MV-4-11 (cell line): ENCODE data around the gene PAXIP1.

Experiments
- DNase-seq: peaks from one replicate; lab custom pipeline; 2025; lab: John Stamatoyannopoulos, UW

Gene PAXIP1

DNA sequence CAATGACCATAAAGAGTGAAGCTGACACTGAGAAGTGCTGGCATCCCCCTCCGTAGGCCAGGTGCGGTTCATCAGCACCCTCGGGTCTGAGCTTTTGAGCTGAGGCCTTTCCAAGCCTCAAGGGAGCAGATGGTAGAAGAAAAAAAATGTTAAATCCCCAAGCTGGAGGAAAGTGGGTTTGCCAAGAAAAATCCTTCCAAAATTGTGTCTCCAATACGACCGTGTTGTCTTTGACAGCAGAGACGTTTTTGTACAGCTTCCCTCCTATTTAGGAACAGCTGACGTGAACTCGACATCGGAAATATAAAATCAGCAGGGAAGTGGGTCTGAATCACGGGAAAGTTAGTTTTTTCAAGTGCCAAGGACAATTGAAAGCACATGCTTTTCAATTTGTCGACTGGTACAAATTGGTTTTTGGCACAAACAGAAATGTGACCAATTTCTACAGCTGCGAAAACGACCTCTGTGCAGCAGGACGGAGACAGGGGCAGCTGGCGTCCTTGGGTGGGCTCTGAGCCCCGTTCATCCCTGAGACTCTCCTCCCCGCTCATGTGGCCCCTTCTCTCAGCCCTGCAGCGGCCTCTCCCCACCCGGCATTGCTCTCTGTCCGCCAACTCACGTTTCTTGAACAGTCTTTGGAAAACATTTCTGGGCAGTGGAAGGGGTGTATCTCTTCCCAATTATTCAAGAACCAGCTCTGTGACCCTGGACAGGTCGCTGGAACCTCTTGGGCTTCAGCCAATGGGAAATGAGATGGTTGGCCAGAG, 89.9 kb downstream of the PAXIP1 start:
- no peak for DNase-seq

DNA sequence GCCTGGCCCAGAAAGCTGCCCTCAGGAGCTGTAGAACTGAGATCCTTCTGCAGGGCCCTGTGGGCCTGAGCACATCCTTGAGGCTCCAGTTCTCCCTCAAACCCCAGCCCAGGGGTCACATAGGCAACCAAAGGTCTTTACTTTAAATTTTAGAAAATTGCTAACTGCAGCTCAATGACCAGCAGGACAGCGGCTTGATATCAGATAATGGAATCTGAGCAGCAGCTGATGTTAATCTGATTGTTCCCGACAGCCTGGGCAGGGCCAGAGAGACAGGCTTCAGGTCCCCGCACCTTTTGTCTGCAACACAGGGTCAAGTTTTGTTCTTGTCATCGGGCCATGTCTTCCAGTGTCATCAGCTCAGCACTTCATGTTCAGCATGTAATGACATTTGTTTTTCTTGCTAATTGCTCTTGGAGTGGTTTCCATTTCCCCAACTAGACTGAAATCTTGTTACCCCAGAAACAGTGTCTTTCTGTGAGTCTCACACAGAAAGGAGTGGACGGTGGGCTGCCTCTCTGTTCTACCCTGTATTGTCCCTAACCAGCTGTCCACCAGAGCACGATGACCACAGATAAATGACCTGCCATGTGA, 91.0 kb downstream of the PAXIP1 start:
- DNase-seq = no peak

DNA sequence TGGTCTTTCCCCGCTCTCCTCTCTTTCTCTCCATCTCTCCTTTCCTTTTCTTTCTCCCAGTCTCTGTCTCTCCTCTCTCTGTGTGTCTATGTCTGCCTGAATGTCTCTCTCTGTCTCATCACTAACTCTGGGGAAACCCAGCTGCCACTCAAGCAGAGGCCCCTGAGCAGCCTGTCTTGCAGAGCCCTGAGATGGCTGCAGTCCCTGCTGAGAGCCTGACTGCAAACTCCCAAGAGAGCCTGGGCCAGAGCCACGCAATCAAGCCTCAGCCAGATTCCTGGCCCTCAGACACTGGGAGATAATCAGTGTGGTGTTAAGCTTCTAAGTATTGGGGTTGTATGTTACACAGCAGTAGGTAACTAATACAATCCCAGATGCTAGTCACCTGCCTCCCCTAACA, 91.5 kb downstream of the PAXIP1 start:
- DNase-seq = no peak

DNA sequence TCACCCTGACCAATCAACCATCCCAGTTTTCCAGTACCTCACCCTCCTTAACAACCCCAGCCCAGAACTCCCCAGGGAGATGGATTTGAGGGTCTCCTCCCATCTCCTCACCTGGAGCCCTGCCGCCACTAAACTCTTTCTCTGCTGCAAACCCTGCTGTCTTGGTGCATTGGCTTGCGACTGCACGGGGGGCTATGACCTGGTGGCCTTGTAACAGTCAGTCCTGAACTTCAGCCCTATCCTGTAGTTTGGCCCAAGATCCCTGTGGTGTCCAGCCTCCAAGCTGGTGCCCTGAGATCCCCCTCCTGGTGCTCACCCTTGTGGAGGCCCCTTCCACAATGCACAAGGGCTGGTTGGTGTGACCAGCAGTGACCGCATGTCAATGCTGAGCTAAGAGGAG, 91.9 kb downstream of the PAXIP1 start:
- DNase-seq = no peak

DNA sequence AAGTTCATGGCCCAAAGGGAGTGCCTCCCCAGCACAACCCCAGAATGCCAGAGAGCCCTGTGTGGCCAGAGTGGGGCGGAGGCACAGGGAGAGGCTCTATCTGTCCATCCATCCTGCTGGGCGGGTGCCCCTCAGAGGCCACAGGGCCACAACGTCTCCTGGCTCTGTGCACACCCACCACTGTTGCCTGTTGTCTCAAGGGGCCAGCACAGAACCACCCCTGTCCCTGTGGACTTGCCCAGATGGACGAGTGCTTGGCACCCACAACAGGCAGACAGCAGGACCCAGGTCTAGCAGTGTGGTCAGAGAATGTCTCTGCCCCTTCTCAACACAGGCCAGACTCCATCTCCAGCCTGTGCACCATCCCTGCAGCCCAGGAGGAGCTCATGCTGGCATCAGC, 92.8 kb downstream of the PAXIP1 start:
- no peak for DNase-seq

DNA sequence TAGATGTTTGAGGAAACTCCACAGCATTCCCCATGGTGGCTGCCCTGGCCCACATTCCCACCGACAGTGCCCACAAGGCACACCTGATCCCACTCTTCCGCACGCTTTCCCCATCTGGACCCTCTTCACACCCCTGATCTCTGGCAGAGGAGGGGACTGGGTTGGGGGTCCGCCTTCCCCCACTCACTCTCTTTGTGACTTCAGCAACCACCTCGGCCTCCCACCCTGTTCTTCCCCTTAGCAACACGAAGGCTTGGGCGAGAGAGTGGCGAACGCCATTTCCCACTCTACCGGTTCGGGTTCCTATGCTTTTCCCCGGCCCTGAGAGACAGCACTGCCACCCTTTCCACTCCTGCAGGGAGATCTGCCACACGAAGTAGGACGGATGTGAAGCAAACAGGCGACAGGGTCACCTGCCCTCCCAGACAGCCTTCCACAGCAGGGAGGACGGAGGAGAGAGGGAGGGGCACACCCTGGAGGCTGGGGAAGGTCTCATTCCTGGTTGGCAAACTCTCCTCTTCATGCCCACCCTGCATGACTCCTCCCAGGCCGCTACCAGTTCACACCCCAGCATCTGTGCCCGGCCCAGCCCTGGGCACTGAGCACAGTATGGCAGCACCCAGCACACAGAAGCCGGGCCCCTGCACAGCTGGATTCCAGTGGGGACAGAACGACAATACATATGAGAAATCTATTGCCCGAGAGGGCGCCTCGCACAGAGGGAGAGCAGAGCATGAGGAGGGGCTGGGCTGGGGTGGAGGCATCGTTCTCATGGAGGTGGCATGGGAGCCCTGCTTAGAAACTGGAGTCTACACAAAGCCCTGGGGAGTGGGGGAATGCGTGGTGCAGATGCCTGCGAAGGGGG, 93.5 kb downstream of the PAXIP1 start:
- DNase-seq = no peak

DNA sequence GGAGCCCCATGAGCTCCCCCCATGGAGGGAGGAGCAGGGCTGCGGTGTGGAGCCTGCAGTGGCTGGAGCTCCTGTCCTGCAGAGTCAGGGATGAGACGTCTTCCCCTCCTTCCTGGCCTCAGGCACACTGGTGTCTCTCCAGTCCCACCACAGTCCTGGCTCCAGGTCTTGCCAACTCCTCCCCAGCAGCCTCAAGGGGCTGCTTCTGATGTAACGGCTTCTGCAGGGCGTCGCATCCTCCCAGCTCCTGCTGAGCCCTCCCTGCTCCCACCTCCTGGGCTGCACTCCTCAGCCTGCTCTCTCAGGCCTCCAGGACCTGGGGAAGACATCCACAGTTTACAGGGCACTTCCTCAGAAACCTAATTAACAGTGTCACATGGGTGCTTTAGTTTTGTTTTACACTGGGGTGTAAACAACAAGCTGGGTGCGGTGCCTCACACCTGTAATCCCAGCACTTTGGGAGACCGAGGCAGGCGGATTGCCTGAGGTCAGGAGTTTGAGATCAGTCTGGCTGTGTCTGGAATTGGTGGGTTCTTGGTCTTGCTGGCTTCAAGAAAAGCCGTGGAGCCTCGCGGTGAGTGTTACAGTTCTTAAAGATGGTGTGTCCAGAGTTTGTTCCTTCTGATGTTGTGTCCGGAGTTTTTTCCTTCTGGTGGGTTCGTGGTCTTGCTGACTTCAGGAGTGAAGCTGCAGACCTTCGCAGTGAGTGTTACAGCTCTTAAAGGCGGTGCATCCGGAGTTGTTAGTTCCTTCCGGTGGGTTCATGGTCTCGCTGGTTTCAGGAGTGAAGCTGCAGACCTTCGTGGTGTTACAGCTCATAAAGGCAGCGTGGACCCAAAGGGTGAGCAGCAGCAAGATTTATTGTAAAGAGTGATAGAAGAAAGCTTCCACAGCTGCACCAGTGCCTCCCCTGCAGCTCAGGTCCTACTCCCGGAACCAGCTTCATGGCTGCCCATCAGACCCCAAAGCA, 95.0 kb downstream of the PAXIP1 start:
- DNase-seq = no peak

DNA sequence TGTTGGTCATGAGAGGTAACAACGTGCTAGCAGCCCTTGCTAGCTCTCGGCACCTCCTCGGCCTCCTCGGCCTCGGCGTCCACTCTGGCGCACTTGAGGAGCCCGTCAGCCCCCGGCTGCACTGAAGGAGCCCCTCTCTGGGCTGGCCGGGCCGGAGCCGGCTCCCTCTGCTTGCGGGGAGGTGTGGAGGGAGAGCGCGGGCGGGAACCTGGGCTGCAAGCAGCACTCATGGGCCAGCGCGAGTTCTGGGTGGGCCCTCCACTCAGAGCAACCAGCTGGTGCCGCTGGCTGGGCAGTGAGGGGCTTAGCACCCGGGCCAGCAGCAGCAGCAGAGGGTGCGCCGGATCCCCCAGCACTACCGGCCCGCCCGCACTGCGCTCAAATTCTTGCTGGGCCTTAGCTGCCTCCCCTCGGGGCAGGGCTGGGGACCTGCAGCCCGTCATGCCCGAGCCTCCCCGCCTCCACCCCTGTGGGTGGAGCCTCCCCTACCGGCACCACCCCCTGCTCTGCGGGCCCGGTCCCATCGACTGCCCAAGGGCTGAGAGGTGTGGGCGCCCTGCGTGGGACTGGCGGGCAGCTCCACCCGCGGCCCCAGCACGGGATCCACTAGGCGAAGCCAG, 96.1 kb downstream of the PAXIP1 start:
- no peak for DNase-seq

DNA sequence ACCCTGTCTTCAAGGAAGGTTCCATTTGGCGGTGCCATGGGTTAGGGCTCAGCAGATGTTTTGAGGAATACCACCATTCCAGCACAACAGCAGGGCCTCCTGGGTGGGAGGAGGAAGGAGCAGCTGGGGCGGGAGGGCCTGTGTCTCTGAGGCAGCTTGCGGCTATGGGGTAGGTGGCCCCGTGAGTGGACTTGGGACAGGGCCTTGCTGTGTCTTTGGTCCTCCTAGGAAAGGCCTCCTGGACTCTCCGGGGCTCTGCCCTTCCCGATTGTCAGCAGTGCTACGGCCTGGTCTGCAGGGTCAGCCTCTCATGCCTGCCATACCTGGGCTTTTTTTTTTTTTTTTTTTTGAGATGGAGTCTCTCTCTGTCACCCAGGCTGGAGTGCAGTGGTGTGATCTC, 96.7 kb downstream of the PAXIP1 start:
- no peak for DNase-seq

DNA sequence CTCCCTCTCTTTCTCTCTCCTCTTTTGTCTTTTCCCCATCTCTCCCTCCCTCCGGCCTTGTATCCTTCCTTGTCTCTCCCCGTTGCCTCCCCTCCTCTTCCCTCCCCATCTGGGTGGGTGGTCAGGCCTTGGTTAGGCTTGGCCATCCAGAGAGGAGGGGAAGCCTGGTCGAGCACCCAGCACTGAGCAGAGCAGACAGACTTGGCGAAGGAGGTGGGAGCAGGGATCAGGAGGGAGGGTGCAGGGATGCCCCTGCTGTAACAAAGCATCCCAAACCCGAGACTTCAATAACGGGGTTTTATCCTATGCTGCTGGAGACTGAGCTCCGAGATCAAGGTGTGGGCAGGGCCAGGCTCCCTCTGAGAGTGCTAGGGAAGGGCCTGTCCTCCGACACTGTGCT, 97.3 kb downstream of the PAXIP1 start:
- DNase-seq = no peak

DNA sequence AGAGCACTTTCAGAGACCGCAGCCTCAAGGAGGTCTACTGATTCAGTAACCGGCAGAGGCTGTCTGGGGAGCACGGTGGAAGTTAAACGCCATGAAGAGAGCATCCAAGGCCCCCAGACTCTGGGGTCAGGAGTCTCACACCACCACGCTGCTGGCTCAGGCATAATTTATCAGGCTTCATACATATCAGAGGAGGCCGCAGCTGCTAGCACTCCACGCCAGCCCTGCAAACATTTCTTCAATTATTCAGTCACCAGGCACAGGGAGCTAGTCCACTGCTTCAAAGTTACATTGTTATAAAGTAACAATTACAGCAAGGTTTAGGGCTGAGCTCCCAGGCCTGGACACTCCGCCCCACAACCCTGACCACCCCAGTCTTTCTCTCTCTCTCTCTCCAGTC, 97.8 kb downstream of the PAXIP1 start:
- no peak for DNase-seq

DNA sequence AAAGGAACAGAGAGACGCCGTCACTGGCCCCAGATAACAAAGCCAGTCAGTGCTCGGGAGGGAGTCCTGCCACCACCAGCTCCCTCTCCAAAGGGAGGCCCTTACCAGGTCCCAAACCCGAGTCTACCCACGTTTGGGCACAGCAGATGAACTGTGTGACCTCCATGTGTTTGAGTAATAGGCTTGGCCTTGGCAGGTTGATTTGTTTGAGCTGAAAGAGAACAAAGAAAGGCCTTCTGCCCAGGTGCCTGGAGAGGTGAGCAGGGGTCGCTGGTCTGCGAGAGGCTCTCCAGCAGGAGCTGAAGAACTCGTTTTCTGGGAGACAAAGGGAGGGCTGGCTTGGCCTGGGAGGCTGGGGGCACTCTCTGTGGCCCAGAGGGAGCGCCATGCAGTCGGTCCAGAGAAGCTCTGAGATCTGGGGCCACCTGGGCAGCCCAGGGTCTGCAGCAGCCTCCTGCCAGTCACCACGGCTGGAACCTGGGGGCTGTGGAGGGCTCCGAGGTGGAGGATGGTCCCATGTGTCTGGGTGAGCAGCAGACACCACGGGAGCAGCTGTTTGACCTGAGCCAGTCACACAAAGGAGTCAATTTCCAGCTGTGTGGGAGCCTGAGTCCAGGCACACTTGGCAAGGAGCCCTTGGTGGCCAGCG, 99.7 kb downstream of the PAXIP1 start:
- DNase-seq = no peak

DNA sequence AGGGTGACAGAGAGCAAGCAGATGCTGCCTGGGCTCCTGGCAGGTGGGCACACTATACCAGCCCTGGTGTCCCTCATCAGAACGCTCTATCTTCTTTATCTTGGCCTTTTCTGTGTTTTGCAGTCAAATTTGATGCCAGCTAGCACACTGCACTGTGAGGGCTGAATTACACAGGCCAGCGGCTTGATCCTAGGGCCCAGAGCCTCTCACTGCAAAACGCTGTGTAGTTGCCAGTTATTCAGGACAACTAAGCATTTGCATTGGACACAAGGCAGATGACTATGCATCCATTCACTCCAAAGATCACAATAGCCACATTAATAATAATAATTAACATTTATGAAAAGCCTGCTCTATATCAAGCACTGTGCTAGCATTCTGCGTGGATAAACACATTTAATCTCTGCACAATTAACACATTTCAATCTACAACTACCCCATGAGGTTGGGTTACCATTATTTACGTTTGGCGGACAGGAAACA, 100.3 kb downstream of the PAXIP1 start:
- DNase-seq = no peak

DNA sequence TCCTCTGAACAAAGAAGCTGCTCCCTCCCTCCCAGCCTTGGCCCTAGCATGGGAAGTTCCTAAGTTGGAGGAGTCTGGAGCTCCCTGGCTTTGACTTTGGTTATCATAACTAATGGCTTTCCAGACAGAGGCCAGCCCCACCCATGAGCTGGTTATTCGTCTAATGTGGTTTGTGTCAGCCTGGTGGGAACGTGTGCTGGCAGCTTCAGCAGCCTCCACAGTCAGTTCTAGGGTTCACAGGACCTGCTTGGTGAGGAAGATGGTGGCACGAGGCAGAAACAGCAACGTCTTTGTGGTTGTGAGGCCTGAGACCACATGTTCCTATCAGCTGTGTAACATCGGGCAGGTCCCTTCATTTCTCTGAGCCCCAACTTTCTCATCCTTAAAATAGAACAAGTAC, 103.1 kb downstream of the PAXIP1 start:
- no peak for DNase-seq

DNA sequence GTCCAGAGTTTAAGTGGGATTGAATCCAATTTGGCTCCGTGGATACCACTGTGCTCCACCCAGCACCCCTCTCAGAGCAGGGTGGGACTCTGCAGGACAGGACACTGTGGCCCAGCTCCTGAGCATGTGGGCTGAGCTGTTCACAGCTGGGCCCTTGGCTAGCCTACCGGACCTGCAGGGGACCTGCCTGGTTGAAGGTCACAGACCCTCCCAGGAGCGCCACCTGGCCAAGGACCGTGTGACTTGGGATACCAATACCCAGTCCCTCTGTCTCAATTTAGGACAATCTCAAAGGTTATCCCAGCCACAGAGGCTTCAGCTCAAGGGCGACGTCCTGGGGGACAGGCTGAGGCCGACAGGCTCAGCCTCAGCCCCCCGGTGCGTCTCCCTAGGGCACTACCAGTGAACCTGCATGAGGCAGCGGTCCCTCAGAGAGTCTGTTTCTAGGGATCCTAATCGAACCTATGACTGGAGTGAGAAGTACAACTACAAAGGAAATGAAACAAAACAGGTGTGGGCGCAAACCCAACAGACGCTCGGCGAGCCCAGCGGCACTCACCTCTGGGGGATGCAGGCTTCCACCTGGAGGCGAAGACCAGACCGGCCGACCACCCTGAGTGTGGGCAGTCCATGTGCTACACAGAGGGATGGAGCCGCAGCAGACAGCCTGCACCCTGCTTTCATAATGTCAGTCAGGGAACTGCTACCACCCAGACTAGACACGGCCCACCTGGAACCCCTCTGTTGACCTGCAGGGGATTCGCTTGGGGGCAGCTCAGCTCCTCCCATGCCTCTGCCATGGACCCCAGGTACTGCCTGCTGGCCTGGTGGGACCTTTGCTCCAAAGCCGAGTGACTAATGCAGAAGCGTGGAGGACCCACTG, 103.7 kb downstream of the PAXIP1 start:
- DNase-seq = no peak

DNA sequence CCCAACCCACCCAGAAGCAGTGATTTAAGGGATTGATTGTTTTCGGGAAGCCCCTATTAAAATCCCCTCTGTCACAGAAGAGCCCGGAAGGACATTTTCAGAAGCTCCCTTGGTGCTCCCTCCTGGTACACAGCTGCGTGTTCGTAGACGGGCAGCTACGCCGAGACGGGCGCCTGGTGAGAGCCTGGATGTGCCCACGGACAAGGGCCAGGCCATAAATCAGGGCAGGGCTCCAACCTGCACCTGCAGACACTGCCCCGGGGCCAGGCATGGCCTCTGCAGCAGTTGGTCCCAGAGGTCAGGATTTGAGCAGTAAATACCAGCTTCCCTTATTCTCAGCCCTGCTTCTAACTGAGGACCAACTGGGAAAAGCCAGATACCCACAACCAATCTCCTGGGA, 106.8 kb downstream of the PAXIP1 start:
- DNase-seq = no peak
